Left ventricle myocardium inferior (tissue), 1 donor: ENCODE results near the gene MRPL52. TPM values are rescaled to one million over a fixed set of nuclear protein-coding genes. Genes with fewer than 3 reads are reported as not detected.

Experiments used
- DNase-seq: peaks from one replicate; pipeline ENCODE4 v3.0.0-alpha.2; 2020
- H3K27ac ChIP-seq: fragments of 200-600 bp; replicated peaks from 2 replicates; pipeline ENCODE4 v1.8.0; 2021
- H3K27me3 ChIP-seq: fragments of 200-600 bp; 2 replicates; pipeline ENCODE4 v1.8.0; 2021; ENCODE audit warnings: low read depth
- H3K36me3 ChIP-seq: fragments of 200-600 bp; 2 replicates; pipeline ENCODE4 v1.8.0; 2021
- H3K4me1 ChIP-seq: fragments of 200-600 bp; 2 replicates; pipeline ENCODE4 v1.8.0; 2021
- H3K4me3 ChIP-seq: fragments of 200-600 bp; 2 replicates; pipeline ENCODE4 v1.8.0; 2021; ENCODE audit warnings: mild to moderate bottlenecking, moderate library complexity
- H3K9me3 ChIP-seq: fragments of 200-600 bp; replicated peaks from 2 replicates; pipeline ENCODE4 v1.8.0; 2021
- intact Hi-C: fragments of 100-400 bp; cut with micrococcal nuclease; formaldehyde crosslinking; loops from one replicate; pipeline ENCODE4 v1.11.0; 2022
- long read RNA-seq: library from polyadenylated mRNA; unstranded; transcript quantifications from one replicate; pipeline ENCODE4 v2.0.0, GENCODE V29; 2021
- total RNA-seq: library from RNA; stranded (reverse); fragmentation: NEBNext Ultra II Directional; extraction: Animal tissue kit (Norgen Biotek cat#: 25700); gene quantifications from one replicate; pipeline ENCODE4 v1.2.1, GENCODE V29; 2021
- TF ChIP-seq, protein P1 (sequence below): fragments of 200-600 bp; IDR thresholded peaks from 2 replicates; pipeline ENCODE4 v1.8.0; 2021; ENCODE audit warnings: antibody characterized with exemption, mild to moderate bottlenecking, borderline replicate concordance
- donor health status: DM: no; HTN: yes; CAD: no; lungs with severe emphysema.

Gene MRPL52
- total RNA-seq = 110 TPM
- long read RNA-seq, transcript MRPL52-210 (4 exons, 895 nt) = minor isoform, 8 of 72 reads
- long read RNA-seq, transcript MRPL52-203 (5 exons, 1,111 nt) = minor isoform, 17 of 72 reads
- long read RNA-seq, transcript MRPL52-202 (5 exons, 1,118 nt) = major isoform, 19 of 72 reads
- long read RNA-seq, transcript MRPL52-215 (5 exons, 398 nt) = minor isoform, 5 of 72 reads
- long read RNA-seq, partial matches to known transcripts = 10 of 72 reads
- long read RNA-seq, other reads (novel, unspliced or antisense) = 9 of 72 reads

DNA sequence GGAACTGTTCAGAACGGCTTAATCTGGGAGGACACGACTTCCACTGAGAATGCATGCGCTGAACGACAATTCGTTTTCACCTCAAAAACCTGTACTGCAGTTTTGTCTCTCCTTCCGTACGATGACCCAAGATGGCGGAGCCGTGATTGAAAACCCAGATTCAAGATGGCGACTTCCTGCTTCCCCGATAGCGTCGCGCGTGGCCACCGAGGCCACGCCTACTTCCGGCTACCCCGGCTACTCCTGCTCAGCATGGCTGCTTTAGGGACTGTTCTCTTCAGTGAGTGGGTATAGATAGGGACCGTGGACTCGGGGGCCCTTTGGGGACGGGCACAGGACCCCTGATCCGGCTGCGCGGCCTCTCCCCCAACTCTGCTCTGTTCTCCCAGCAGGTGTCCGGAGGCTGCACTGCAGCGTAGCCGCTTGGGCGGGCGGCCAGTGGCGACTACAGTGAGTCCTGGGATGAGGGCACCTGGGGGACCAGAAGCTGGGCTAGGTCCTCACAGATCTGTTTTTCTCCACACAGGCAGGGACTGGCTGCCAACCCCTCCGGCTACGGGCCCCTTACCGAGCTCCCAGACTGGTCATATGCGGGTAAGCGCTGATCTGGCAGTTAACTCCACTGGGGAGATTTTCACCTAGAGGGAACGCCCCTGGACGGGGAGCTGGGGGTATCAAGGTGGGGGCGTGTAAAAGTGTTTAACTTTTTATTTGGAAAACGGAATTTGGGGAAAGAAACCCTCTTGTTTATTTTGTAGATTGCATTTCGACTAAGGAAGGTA, at the start of gene MRPL52:
Gene MRPL52 (plus strand): TSS at position 227 of the 782 bp plus-strand sequence. CDS start 26 bp downstream, at position 253.
- intact Hi-C loops = no loop called here
- peak within 1 kb of the TSS; percentile 98 for H3K4me3 ChIP-seq
- H3K27me3 ChIP-seq = no peaks in the 10 kb centered on the region
- no peaks in the 10 kb centered on the region for H3K9me3 ChIP-seq
- peak; percentile 89 for DNase-seq
- TF ChIP-seq, protein P1, sequence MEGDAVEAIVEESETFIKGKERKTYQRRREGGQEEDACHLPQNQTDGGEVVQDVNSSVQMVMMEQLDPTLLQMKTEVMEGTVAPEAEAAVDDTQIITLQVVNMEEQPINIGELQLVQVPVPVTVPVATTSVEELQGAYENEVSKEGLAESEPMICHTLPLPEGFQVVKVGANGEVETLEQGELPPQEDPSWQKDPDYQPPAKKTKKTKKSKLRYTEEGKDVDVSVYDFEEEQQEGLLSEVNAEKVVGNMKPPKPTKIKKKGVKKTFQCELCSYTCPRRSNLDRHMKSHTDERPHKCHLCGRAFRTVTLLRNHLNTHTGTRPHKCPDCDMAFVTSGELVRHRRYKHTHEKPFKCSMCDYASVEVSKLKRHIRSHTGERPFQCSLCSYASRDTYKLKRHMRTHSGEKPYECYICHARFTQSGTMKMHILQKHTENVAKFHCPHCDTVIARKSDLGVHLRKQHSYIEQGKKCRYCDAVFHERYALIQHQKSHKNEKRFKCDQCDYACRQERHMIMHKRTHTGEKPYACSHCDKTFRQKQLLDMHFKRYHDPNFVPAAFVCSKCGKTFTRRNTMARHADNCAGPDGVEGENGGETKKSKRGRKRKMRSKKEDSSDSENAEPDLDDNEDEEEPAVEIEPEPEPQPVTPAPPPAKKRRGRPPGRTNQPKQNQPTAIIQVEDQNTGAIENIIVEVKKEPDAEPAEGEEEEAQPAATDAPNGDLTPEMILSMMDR = no peak
- H3K4me1 ChIP-seq = peaks cover 12% of the 10 kb centered on the region
- peak within 1 kb of the TSS; percentile 89 for H3K27ac ChIP-seq
- H3K36me3 ChIP-seq = peaks cover 17% of the 10 kb centered on the region

DNA sequence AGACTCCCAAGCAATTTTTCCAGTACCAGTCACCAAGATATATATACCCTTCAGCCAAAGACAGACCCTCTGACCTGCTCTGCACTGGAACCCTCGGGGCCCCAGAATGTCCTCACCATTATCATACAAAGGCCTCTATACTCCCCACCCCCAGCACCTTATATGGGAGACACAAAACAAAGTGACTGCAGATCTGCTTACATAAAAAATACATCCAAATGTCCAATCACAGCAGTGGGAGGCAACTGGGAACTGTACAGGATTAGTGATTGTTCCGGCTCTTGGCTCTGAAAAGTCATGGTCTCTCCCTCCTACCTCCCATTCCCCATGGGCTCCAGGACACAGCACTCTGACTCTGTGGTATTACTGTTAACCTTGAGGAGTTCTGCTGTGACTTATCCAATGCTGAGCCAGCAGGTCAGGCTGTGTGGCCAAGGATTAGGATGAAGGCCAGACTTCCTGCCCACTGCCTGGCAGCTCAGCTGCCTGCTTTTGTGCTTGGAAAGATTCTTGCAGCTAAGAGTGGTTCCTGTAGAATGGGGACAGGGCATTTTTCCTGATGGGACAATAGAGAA, 49.5 kb upstream of the MRPL52 start:
- H3K27ac ChIP-seq = no peak overlapping the region
- no peak overlapping the region for H3K4me3 ChIP-seq
- intact Hi-C loops = no loop called here
- H3K4me1 ChIP-seq = peaks cover 8% of the 10 kb centered on the region
- no peaks in the 10 kb centered on the region for H3K27me3 ChIP-seq
- no peaks in the 10 kb centered on the region for H3K36me3 ChIP-seq
- DNase-seq = no peak
- no peaks in the 10 kb centered on the region for H3K9me3 ChIP-seq
- TF ChIP-seq, protein P1 = no peak

DNA sequence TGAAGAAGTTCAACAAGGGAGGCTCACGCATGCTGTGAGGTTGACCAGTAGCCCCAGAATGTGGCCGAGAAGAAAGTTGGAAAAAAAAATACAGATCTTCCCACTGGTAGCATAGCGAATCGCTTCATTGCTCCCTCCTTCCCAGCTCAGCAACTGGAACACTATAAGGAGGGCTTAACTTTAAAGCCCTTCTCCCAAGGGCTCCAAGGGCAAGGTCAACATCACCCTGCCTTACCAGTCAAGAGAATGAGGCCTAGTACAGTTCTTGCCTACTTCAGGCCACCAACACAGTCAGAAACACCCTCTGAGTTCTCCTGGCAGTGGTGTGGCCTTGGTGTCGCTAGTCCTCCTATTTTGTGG, 48.8 kb upstream of the MRPL52 start:
- no peaks in the 10 kb centered on the region for H3K9me3 ChIP-seq
- no peak overlapping the region for H3K4me3 ChIP-seq
- intact Hi-C loops = no loop called here
- H3K36me3 ChIP-seq = no peaks in the 10 kb centered on the region
- DNase-seq = no peak
- TF ChIP-seq, protein P1 = no peak
- H3K4me1 ChIP-seq = peaks cover 8% of the 10 kb centered on the region
- H3K27me3 ChIP-seq = no peaks in the 10 kb centered on the region
- H3K27ac ChIP-seq = no peak overlapping the region

DNA sequence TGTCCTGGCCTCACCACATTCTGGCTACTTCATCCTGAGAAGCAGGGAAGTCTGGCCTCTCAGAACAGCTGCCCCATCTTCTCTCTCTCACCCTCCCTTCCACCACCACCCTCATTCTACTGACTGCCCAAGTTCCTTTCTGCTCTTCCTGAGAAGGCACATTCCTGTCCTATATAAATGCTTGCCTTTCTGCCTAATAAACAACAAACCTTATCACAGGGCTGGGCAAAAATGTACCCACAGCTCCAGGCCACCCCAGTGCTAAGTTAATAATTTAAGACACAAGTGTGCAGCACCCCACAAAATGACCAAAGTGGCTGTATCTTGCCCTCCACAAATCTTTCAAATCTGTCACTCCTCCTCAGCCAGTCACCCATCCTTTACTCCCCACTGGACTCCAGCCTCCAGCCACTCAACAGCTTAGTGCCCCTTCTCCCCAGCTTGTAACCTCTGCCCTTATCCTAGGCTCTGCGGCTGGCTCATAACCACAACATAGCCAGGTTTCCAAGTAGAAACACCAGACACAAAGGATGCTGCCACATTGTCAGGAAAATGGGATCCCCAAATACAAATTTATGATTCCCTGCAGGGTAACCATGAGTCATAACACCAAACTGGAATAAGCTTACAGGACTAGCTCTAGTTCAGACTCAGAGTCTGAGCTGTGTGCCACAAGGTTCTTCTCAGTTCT, 48.2 kb upstream of the MRPL52 start:
- no peak for DNase-seq
- peaks cover 8% of the 10 kb centered on the region for H3K4me1 ChIP-seq
- H3K9me3 ChIP-seq = no peaks in the 10 kb centered on the region
- H3K27me3 ChIP-seq = no peaks in the 10 kb centered on the region
- no peaks in the 10 kb centered on the region for H3K36me3 ChIP-seq
- TF ChIP-seq, protein P1 = no peak
- intact Hi-C loops = no loop called here
- no peak overlapping the region for H3K4me3 ChIP-seq
- no peak overlapping the region for H3K27ac ChIP-seq

DNA sequence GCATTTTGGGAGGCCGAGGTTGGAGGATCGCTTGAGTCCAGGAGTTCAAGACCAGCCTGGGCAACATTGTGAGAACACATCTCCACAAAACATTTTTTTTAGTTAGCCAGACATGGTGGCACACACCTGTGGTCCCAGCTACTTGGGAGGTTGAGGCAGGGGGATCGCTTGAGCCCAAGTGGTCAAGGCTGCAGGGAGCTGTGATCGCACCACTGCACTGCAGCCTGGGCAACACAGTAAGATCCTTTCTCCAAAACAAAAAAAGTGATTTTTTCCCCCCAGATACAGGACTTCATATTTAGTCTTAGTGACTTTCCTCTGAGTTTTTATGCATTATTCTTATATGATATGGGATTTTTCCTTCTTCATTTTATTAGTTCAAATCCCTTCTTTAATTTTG, 43.0 kb upstream of the MRPL52 start:
- Histone ChIP-seq H3K36me3 (no peaks in the 10 kb centered on the region), H3K4me1 (no peaks in the 10 kb centered on the region), H3K4me3 (no peak overlapping the region), H3K27ac (no peak overlapping the region), H3K27me3 (no peaks in the 10 kb centered on the region), H3K9me3 (no peaks in the 10 kb centered on the region)
- intact Hi-C loops = no loop called here
- TF ChIP-seq, protein P1 = no peak
- DNase-seq = no peak
